ENCODE measurements around the gene NPBWR2.

Gene NPBWR2

DNA sequence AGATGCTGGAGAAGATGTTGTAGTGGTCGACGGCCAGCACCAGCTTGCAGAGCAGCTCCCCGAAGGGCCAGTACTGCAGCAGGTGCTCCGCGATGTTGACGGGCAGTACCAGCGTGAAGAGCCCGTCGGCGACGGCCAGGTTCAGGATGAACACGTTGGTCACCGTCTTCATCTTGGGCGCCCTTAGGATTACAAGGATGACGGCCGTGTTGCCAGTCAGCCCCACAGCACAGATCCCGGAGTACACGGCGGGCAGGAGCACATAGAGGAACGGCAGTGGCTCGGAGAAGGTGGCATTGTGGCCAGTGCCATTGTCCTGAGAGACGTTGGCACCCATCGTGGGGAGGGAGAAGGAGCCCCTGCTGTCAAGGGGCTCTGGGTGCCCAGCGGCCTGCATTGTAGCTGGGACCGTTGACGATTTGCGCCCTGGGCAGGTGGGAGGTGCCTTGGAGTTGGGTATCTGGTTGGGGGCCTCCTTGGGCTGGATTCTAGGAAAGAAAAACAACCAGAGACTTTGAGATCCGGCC, 867 bp downstream of the NPBWR2 start:
- TF ChIP-seq, protein P1, sequence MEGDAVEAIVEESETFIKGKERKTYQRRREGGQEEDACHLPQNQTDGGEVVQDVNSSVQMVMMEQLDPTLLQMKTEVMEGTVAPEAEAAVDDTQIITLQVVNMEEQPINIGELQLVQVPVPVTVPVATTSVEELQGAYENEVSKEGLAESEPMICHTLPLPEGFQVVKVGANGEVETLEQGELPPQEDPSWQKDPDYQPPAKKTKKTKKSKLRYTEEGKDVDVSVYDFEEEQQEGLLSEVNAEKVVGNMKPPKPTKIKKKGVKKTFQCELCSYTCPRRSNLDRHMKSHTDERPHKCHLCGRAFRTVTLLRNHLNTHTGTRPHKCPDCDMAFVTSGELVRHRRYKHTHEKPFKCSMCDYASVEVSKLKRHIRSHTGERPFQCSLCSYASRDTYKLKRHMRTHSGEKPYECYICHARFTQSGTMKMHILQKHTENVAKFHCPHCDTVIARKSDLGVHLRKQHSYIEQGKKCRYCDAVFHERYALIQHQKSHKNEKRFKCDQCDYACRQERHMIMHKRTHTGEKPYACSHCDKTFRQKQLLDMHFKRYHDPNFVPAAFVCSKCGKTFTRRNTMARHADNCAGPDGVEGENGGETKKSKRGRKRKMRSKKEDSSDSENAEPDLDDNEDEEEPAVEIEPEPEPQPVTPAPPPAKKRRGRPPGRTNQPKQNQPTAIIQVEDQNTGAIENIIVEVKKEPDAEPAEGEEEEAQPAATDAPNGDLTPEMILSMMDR (IDR thresholded peaks at IDR 0.05; ENCODE audit: borderline replicate concordance, control extremely low read depth, extremely low read depth, insufficient read depth, missing control alignments) = no peak
- no peak for DNase-seq (ENCODE audit: low spot score)
- in situ Hi-C loops (cut with MboI; ENCODE audit: low sequenced_read_pairs, unreplicated experiment) = no loop called here

DNA sequence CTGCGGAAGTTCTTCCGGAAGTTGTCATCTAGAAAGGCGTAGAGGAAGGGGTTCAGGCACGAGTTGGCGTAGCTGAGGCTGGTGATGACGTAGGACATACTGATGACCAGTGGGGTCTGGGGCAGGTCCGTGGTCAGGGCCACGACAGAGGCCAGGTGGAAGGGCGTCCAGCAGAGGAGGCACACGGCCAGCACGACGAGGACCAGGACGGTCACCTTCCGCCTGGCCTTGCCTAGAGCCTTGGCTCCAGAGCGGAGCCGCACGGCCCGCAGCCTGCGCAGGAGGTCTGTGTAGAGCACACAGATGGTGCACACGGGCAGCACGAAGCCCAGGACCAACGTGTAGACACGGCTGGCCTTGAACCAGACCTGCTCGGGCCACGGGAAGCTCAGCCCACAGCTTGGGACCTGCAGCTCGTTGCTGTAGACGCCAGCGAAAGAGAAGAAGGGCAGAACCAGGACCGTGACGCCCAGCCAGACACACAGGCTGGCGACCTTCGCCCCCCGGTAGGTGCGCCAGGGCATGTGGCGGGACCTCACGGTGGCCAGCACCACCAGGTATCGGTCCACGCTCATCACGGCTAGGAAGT, 1.4 kb downstream of the NPBWR2 start:
- TF ChIP-seq, protein P1 (IDR thresholded peaks at IDR 0.05; ENCODE audit: borderline replicate concordance, control extremely low read depth, extremely low read depth, insufficient read depth, missing control alignments) = no peak
- in situ Hi-C loops (cut with MboI; ENCODE audit: low sequenced_read_pairs, unreplicated experiment) = no loop called here
- no peak for DNase-seq (ENCODE audit: low spot score)

DNA sequence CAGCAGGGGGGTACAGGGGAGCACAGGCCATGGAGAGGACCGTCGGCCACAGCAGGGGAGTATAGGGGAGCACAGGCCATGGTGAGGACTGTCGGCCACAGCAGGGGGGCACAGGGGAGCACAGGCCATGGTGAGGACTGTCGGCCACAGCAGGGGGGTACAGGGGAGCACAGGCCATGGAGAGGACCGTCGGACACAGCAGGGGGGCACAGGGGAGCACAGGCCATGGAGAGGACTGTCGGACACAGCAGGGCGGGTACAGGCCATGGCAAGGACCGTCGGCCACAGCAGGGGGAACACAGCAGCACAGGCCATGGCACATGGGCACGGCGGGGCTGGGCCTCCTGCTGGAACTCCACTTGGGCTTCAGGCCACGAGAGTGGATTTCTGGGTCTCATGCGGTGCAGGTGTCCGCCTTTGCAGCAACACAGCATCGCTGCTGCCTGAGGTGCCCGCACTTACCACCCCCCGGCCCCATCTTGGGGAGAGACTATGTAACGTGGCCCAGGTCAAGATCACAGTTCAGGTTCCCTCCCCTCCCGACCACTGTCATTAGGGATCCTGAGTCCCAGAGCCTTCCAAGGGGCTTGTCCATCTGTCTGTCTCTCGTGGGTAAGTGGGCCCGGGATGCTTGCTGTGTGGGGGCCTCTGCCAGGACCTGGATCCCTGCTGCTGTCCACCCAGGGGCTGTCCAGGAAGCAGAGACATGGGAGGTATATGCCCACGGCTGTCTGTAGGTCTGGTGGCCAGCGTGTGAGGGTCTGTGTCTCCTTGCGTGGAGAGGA, 2.5 kb downstream of the NPBWR2 start:
- TF ChIP-seq, protein P1 (IDR thresholded peaks at IDR 0.05; ENCODE audit: borderline replicate concordance, control extremely low read depth, extremely low read depth, insufficient read depth, missing control alignments) = no peak
- in situ Hi-C loops (cut with MboI; ENCODE audit: low sequenced_read_pairs, unreplicated experiment) = no loop called here

DNA sequence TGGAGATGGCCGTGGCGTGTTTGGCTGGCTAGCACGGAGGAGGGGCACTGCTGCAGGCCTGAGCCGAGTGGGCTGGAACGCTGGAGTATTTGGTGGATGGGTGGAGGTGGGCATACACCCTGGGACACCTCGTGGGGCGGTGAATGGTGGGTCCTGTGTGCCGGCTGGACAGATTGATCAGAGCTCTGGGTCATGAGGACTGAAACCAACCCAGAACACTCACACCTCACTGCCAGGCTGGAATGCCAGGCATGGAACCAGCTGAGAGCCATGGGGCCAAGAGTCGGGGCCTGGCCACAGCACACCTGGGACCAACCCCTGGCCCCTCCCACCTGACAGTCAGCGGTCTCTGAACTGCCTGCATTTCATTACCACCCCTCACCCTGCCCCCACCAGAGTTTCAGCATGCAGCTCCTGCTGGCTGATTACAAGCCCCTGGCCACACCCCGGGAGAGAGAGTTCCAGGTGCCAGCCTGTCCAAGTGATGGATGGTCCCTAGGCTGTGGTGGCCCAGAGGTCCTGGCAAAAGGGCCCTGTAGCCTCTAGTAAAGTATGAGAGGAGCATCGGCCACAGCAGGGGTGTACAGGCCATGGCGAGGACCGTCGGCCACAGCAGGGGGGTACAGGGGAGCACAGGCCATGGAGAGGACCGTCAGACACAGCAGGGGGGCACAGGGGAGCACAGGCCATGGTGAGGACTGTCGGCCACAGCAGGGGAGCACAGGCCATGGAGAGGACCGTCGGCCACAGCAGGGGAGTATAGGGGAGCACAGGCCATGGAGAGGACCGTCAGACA, 3.3 kb downstream of the NPBWR2 start:
- TF ChIP-seq, protein P1 (IDR thresholded peaks at IDR 0.05; ENCODE audit: borderline replicate concordance, control extremely low read depth, extremely low read depth, insufficient read depth, missing control alignments) = no peak
- in situ Hi-C loops (cut with MboI; ENCODE audit: low sequenced_read_pairs, unreplicated experiment) = no loop called here
- DNase-seq (ENCODE audit: low spot score) = no peak

More for the DNA sequence above, 2.5 kb downstream of the NPBWR2 start:
- no peak for DNase-seq (ENCODE audit: low spot score)

DNA sequence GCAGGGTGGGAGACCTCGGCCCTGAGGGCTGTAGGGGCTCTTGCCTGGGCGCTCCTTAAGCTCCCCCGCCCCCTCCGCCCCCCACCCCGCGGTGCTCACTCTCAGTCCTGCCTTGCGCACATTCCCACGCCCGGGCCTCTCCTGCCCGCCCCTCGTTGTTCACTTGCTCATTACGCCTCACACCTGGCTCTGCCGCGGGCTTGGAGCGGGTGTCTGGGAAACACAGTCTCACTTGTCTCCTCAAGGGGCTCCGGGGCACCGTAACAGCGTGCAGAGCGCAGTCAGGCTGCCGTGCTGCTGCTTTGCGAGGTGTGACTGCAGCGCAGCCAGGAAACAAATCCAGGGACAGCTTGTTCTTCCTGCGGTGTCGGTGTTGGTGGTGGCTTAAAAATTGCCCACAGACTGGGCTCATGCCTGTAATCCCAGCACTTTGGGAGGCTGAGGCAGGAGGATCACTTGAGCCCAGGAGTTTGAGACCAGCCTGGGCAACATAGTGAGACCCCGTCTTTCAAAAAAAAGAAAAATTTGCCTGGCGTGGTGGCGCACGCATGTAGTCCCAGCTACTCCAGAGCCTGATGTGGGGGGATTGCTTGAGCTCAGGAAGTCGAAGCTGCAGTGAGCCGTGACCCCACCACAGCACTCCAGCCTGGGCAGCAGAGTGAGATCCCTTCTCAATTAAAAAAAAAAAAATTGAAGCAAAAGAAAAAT, 4.6 kb downstream of the NPBWR2 start:
- TF ChIP-seq, protein P1 (IDR thresholded peaks at IDR 0.05; ENCODE audit: borderline replicate concordance, control extremely low read depth, extremely low read depth, insufficient read depth, missing control alignments) = no peak
- DNase-seq (ENCODE audit: low spot score) = no peak
- in situ Hi-C loops (cut with MboI; ENCODE audit: low sequenced_read_pairs, unreplicated experiment) = no loop called here

Data from GM13976 (cell line).